Stimulated activated CD8-positive, alpha-beta memory T cell treated with anti-CD3 and anti-CD28 coated beads, Interleukin-15, amount 100 ng/mL, for 24 hours (primary cell): ENCODE data around the gene RAD51AP2.
"Not testable (repeated sequence)": the region's sequence is repeated elsewhere in the genome, so short reads cannot be mapped to it uniquely, and the experiment has no call there.

Experiments used
- DNase-seq: peaks from one replicate; pipeline ENCODE4 v3.0.0-alpha.2; 2020; ENCODE audit warnings: low read depth

Gene RAD51AP2

DNA sequence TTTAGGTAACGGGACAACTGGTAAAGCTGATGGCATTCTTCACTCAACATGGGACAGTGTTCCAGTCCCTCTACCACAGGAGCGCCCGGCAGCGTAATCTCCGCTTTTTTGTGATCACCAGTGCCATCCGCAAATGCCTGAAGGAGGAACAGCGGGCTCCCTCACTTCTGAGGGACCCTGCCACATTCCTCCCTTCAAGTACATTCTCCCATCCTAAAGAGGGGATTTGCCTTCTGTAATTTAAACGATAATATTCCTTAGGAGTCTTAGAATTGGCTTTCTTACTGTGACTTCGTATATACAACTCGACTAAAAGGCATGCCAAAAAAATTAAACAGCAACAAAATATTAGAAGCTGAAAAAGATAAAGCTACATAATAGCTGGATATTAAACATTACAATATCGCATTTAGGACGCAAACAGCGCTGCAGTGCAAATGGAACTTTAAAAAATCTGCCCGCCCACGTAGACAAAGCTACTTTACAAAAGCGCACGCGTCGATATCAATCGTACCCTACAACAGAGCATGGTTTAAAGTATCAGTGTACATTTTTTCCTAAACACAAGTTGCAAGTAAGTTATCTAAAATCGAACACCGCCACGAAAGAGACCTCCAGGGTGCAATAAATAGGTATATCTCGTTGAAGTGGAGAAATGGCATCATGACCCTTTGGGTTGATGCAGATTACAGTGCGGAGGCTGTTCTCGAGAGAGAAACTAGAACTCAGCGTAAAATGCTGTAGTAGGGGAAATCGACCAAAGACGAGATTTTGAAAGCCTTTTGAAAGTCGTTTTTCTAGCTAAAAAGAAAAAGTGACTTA is 20.0 kb upstream of the RAD51AP2 start:
- DNase-seq = no peak

DNA sequence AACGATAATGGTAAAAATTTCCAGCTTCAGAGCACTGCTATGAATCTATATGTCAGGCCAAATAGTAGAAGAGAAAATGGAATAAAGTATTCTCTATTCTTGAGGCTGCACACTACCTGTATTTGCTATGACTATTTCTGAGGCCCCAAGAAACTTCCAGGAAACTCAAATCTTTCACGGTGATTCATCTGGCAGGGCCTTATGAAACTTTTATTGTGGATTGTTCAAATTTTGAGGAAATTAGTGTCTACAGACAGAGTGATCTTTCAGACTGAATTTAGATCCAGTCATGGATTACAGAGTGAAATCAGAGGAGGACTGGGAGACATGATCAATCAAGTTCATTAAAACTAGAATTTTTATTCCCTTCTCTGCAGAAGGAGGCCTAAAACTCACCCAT is 18.2 kb upstream of the RAD51AP2 start:
- DNase-seq = no peak

DNA sequence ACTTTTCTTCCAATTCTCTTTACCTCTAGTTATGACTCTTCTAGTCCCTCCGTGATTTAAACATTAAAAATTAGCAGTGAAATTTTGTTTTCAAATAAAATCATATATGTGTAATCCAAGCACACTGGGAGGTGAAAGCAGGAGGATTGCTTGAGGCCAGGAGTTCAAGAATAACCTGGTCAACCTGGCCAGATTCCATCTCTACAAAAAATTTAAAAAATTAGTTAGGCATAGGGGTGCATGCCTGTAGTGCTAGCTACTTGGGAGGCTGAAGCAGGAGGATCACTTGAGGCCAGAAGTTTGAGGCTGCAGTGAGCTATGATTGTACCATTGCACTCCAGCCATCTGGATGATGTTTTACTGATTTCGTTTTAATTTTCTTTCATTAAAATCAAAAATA is 15.3 kb upstream of the RAD51AP2 start:
- DNase-seq = no peak

DNA sequence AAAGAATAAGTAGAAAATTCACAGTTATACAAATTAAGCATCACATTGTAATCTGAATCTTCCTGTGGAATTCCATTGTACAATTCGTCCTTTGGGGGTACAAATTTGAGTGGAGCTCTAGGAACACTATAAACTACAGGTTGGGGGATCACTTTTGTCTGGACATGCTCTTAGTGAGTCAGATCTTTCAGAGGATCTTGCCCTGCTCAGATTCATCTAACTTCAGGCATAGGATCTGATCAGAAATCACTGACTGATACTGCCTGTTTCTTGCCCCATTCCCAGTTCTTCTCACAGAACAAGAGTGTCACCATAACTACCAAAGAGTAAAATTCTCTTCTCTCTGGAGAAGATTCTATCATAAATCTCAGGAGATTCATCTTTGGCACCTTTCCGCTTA is 11.5 kb upstream of the RAD51AP2 start:
- DNase-seq = no peak

DNA sequence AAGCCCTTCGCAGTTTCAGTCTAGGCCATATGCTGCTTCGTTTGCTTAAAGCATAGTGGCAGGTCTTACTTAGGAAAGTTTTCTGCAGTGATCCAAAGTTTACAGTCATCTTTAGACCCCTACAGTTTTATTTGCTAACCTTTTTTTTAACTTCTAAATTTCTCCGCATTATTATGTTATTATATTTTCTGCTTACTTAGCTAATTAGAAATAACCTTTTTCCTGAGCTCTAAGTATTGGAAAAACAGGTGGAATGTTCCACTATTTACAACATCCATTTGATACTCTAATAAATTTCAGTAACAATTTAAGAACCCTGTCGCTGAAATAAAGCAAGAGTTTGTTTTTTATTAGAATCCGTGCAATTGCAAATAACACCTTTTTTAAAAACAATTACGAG is 4.1 kb upstream of the RAD51AP2 start:
- DNase-seq = no peak

DNA sequence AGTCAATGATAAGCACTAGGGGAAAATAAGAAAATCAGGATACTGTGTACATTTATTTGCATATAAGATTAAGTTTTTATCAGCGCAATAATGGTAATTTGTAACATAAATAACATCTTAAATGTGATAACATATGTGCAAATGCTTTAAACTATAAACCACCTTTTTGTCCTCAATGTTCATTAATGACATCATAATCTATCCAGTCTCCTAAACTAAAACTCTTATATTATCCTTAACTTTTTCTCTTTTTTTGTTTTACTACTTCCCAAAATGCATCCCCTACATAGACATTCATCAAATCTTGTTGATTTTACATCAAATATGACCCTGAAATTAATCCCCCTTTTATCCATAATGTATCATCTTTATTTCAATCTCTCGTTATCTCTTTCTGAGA is 3.4 kb upstream of the RAD51AP2 start:
- no peak for DNase-seq

DNA sequence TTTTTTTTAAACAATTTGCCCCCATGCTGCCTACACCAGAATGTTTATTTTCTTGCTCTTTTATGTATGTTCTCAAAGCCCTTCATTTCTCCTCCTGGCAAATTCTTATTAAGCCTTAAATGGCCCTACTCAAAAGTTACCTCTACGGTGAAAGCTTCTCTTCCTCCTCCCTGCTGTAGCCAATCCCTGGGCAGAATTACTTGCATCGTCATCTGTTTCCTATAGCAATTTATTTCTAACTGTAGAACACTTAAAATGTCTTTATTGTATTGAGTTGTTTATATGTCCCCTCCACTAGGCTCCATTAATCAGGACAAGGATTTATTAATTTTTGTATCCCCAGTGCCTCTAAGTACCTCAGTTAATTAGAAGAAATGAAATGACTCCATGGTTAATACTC is 2.5 kb upstream of the RAD51AP2 start:
- no peak for DNase-seq

DNA sequence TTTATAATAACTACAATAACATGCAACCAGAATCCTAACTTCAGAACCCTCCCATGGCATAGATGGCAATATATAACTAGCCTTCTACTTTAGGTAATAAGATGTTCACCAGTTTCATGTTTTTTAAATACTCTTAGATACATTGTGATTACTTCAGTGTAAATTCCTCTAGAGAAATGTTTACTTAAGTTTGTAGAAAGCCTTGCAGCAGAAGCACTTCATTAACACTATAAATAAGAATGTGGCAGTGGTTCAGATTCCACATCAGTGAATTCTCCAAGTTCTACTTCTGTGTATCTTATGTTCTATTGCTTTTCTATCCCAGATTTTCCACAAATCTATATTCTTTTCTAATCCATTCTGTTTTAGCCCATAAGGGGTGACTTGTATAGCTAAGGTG is 1.2 kb upstream of the RAD51AP2 start:
- DNase-seq = no peak

DNA sequence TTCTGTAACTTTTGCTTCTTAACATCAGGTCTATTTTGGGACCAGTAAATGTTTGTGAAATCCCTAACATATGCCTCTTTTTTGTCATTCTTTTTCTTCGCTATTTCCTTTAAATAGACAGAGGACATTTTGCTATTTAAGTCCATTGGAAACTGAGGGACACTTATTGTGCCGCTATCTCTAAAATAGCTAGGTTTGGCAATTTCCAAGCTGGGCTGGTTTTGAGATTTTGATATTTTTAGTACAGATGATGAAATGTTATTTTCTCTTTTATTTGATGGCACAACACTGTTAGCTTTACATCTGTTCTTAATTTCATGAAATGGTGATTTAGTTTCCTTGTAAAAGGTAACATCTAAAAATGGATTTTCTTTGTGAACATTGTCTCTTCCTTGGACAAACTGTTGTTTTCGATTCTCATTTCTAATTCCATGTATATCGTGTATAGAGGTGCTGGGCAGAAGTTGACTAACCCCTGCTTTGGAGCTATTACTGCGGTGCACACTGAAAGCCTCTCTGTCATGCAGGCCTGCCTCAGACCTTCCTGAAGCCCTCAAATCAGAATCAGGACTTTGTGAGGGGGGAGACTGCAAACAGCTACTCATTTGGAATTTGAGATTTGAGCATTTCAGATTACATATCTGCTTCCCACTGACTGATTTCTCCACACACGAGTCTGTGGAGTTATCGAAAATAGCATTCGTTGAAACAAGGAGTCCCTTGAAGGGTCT is 594 bp downstream of the RAD51AP2 start:
- DNase-seq = no peak

DNA sequence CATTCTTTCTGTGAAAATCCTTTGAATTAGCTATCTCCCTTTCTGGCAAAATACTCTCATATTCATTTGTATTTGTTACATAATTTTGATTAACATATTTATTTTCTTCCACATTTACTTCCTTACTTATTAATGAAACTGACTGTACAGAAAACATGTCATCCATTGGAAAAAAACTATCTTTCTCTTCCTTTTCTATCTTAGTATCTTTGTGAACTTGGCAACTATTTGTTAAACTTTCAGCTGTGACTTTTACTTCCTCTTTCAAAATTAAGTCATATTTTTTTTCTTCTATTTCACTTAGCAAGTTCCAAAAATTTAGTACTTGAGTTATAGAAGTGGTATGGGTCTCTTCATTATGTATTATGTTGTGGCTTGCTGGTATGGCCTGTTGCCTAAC is 2.6 kb downstream of the RAD51AP2 start:
- DNase-seq = no peak

DNA sequence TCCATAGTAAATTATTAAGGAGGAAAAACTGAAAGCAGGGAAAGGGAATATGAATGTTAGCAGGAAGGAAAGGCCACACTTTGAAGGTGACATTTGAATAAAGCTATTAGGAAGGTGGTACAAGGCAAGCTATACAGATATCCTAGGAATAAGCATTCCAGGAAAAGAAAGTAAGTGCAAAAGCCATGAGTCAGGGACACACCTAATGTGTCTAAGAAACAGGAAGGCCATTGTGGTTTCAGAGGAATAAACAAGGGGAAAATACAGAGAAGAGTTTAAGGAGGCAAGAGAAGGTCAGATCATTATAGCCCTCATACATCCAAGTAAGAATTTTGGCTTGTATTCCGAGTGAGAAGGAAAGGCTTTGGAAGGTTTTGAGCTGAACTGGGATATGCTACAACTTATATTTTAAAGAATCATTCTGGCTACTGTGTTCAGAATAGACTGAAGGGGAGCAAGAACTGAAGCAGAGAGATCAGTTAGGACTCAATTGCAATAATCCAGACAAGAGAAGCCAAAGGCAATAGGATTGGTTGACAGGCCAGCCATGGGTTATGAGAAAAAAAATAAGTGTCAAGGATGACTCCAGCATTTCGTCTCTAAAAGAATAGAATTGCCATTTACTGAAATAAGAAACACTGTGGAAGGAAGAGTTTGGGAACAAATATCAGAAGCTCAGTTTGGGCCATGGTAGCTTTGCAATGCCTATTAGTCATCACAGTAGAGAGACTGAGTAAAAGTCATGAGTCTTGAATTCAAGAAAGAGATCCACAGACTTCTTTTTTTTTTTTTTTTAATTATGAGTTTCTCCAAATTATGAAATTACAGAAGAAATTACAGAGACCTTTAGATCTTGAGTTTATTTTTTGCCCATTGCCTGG is 11.3 kb downstream of the RAD51AP2 start:
- no peak for DNase-seq

DNA sequence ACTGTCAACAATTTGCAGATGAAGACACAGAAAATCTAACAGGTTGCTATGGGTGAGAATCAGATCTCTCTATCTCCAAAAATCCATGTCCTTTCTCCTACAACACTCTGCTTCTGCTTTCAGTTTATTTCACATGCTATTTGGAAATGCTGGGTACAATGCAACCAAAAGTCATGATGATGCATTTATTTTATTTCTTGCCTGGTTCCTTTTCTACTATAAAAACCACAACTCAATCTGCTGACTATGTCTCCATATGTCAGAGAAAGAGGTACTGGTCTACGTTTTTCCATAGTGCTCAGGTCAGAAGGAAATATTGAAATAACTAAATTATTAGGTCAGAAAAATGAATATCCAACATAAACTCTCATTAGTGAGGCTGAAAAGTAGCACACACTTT is 20.5 kb downstream of the RAD51AP2 start:
- DNase-seq = no peak

DNA sequence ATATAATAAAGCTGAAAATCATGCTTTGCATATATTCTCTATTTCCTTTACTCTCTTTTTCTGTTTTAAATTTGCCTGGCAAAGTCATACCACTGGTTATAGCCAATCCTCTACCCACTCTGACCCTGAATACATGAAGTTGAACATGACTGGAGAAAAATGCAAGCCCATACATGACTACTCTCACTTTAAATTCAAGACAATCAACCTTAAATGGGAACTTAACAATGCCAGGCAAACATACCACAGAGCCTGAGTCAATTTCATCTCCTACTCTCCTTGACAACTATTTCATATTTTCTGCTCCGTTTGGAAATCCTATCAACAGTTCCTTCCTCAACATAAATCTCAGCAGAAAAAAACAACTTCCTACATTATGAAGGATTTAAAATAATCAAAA is 22.6 kb downstream of the RAD51AP2 start:
- DNase-seq = no peak

DNA sequence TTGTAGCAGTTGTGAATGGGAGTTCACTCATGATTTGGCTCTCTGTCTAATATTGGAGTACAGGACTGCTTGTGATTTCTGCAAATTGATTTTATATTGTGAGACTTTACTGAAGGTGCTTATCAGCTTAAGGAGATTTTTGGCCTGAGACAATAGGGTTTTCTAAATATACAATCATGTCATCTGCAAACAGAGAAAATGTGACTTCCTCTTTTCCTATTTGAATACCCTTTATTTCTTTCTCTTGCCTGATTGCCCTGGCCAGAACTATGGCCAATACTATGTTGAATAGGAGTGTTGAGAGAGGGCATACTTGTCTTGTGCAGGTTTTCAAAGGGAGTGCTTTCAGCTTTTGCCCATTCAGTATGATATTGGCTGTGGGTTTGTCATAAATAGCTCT is 28.1 kb downstream of the RAD51AP2 start:
- not testable (repeated sequence) for DNase-seq

DNA sequence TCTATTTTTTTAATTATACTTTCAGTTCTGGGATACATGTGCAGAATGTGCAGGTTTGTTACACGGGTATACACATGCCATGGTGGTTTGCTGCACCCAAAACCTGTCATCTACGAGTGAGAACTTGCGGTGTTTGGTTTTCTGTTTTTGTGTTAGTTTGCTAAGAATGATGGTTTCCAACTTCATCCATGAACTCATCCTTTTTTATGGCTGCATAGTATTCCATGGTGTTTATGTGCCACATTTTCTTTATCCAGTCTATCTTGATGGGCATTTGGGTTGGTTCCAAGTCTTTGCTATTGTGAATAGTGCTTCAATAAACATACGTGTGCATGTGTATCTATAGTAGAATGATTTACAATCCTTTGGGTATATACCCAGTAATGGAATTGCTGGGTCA is 29.6 kb downstream of the RAD51AP2 start:
- not testable (repeated sequence) for DNase-seq

DNA sequence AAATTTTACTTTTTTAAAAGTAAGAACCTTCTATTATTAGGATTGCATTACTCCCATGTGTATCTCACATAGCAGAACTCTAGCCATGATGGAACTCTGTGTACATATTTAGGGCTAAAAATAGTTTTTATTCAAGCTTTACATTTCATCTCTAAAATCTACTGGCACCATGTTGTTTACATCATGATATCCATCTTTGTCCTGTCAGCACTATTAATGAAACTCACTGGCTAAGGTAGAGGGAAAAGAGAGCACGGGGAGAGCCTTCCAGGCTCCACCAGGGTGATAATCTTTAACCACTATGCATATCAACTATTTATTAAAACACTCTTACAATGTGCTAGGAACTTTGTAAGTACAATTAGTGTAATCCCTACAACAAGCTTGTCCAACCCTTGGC is 34.7 kb downstream of the RAD51AP2 start:
- no peak for DNase-seq

DNA sequence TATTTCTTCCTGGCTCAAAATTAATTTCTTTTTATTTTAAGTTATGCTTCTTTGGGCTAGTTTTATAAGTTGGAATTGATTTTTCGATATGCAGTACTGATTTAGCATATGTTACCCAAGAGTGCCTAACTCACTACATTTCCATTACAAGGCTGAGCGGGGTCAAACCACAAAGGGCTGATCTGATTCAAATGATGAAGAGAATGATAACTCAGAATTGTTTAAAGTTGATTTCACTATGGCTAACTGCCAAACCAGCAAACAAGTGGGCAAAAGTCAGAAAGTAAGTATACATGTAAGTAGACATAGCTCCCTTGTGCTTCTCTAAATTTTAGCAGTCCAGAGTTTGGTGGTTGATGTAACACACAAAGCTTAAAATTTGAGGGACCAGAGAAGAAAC is 35.6 kb downstream of the RAD51AP2 start:
- no peak for DNase-seq

DNA sequence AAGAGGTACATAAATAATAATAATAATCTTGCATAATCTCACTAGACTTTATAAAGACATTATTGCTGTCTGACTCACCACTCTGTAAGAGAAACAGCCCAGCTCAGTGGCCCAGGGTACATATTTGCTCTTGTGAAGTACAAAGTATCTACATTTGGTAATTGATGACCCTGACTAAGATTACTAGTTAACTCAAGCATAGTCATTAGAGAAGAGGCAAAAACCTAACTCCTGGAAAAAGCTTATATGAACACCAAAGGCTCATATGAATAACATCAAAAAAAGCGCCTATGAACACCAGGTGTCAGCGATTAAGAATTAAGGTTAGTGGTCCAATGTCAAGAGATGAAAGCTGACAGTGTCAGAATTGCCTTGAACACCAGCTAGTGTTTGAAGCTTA is 38.4 kb downstream of the RAD51AP2 start:
- no peak for DNase-seq

DNA sequence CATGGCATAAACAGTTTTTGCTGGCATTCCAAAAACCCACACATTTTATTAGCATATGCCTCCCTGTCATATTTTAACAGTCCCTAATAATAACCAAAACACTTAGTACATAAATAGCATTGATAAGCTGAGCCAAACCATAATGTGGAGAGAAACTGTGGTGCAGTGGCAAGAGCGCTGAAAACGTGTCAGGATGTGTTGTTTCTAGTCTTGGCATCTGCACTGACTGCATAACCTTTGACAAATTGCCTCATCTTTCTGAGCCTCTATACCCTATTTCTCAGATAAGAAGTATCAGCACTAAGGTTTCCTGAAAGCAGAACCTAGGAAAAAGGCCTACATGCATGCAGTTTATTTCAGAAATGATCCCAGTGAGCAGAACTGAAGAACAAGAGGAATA is 41.4 kb downstream of the RAD51AP2 start:
- no peak for DNase-seq

DNA sequence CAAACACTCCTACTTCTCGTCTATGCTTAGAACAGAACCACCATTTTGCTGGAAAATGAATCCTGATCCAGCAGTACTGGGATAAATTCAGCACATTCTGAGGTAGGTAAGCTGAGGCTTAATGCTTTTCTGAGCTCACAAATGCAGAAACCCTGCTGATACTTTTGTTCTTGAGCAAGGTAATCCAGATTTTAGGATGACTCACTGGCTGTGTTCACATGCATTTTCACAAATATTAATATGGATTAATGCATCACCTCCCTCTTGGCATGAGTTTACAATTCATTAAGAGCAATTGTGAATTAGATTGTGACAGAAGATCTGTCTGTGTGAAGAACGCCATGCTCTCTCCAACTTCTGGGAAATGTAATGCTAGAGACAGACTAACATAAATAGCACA is 42.2 kb downstream of the RAD51AP2 start:
- no peak for DNase-seq

DNA sequence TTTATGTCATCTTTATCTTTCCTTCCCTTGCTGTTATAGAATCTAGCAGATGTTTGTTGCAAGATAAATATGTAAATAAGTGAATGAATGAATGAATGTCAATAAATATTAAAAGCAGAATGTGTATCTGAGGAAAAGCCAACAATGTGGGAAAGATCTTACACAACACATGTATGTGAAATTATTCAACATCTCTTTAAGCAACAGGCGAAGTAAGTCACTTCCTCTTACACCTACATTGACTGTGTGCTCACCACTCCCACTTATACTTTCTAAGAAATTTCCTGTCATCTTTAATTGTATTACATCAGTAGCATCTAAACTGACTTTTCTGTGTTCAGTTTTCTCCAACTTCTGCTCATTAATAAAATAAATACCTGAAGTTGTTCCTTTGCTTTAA is 43.0 kb downstream of the RAD51AP2 start:
- no peak for DNase-seq

DNA sequence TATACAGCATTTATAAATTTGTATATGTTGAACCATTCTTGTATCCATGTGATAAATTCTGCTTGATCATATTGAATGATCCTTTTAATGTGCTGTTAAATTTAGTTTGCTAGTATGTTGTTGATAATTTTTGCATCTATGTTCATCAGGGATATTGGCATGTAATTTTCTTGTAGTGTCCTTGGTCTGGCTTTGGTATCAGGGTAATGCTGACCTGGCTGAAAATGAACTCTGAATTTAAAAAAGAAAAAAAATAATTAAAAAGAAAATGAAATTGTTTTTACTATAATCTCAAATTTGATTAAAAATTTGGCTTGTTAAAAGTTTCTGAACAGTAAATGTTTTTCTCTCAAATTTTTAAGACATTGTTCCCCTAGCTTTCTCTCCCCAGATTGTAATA is 46.3 kb downstream of the RAD51AP2 start:
- no peak for DNase-seq
